ENCODE data around the gene RANGAP1. TPM values are rescaled to one million over a fixed set of nuclear protein-coding genes. Genes with fewer than 3 reads are reported as not detected.
A peak's percentile ranks its signal among the peaks of the same experiment; 100 is the strongest.
"Not testable (repeated sequence)": the region's sequence is repeated elsewhere in the genome, so short reads cannot be mapped to it uniquely, and the experiment has no call there.

The RANGAP1 gene
- total RNA-seq, 4 donors from 2014 or later, result 31.4 to 75.2 (median 52.1) TPM

DNA sequence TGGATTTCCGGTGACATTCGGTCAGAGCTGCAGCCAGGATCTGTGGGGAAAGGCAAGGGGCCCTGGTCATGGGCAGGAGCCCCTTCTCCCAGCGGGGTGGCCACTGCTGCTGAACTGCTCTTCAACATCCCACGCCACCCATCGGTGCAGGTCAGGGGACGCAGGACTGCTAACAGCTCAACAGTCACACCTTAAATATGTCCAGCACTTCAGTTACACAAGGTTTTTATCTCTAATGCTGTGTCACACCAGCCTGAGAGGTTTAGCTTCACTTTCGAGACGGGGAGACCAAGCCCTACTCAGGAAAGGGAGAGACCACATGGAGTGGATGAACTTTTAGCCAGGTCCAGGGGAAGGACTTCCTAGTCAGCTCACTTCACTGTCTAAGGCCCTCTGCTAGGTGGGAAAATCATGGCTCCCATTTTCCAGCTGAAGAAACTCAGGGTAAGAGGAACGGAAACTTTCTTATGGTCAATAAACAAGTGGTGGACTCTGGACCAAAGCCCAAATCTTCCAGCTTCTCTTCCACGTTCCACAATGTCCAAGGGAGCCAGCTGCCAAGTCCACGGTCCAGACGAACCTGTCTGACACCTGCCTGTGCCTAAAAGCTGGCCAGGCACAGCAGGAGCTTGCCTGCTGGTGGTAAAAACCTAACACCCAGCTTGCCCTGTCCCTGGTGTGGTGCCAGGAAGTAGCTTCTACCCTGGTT is 24.3 kb downstream of the RANGAP1 start:
- TF ChIP-seq POLR2A (IDR thresholded peaks at IDR 0.05), result no peak
- TF ChIP-seq, protein P1, sequence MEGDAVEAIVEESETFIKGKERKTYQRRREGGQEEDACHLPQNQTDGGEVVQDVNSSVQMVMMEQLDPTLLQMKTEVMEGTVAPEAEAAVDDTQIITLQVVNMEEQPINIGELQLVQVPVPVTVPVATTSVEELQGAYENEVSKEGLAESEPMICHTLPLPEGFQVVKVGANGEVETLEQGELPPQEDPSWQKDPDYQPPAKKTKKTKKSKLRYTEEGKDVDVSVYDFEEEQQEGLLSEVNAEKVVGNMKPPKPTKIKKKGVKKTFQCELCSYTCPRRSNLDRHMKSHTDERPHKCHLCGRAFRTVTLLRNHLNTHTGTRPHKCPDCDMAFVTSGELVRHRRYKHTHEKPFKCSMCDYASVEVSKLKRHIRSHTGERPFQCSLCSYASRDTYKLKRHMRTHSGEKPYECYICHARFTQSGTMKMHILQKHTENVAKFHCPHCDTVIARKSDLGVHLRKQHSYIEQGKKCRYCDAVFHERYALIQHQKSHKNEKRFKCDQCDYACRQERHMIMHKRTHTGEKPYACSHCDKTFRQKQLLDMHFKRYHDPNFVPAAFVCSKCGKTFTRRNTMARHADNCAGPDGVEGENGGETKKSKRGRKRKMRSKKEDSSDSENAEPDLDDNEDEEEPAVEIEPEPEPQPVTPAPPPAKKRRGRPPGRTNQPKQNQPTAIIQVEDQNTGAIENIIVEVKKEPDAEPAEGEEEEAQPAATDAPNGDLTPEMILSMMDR (IDR thresholded peaks at IDR 0.05 in 4 of 5, conservative IDR thresholded peaks at IDR 0.05 in 1 of 5), result no peak
- H3K4me1 ChIP-seq, result no peaks in the 10 kb centered on the region
- intact Hi-C loops (cut with DNase I; ENCODE audit: low total_unique reads) (no loop called here), in situ Hi-C loops (cut with MboI; ENCODE audit: low sequenced_read_pairs in 4 of 4) (no loop called here)
- DNase-seq (no peak), ATAC-seq (no peak)
- no peak overlapping the region for H3K27ac ChIP-seq
- H3K9me3 ChIP-seq, result no peaks in the 10 kb centered on the region
- no peak overlapping the region for H3K4me3 ChIP-seq
- H3K27me3 ChIP-seq, result no peaks in the 10 kb centered on the region
- H3K36me3 ChIP-seq, result peaks cover 0 to 85% of the 10 kb centered on the region in 2 donors

DNA sequence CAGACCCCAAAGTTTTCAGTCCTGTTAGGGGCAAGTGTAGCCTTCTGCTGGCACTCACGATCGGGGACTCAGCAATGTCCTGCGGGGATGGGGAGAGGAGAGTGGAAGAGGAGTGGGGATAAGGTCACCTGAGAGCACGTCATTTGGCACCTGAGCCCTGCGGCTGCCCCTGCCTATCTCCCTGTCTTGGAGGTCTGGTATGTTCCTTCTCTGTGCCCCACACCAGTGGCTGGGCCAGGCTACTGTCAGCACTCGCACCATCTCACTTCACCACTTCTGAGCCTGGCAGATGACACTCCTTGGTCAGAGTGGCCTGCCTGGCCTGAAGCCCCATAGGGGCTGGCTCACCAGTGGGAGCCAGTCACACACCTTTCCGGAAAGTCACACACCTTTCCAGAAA is 25.1 kb downstream of the RANGAP1 start:
- DNase-seq, result no peak
- H3K27ac ChIP-seq, result no peak overlapping the region
- ATAC-seq, result no peak
- intact Hi-C loops (cut with DNase I; ENCODE audit: low total_unique reads), result no loop called here
- H3K4me3 ChIP-seq, result no peak overlapping the region
- in situ Hi-C loops (cut with MboI; ENCODE audit: low sequenced_read_pairs in 4 of 4), result no loop called here
- no peaks in the 10 kb centered on the region for H3K9me3 ChIP-seq
- no peak for TF ChIP-seq POLR2A (IDR thresholded peaks at IDR 0.05)
- TF ChIP-seq, protein P1 (IDR thresholded peaks at IDR 0.05 in 4 of 5, conservative IDR thresholded peaks at IDR 0.05 in 1 of 5), result no peak
- H3K36me3 ChIP-seq, result peaks cover 0 to 93% of the 10 kb centered on the region in 2 donors
- H3K27me3 ChIP-seq, result no peaks in the 10 kb centered on the region
- H3K4me1 ChIP-seq, result no peaks in the 10 kb centered on the region

DNA sequence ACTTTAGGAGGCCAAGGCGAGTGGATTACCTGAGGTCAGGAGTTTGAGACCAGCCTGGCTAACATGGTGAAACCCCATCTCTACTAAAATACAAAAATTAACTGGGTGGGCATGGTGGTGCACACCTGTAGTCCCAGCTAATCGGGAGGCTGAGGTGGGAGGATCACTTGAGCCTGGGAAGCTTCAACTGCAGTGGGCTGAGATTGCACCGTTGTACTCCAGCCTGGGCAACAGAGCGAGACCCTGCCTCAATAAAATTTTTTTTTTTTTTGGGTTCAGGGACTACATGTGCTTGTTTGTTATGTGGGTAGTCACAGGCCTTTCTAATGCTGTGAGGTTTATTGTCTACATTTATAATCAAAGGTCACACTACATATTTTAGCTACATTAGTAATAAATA is 26.2 kb downstream of the RANGAP1 start:
- H3K4me3 ChIP-seq; intact Hi-C loops (cut with DNase I; ENCODE audit: low total_unique reads); DNase-seq; H3K4me1 ChIP-seq; in situ Hi-C loops (cut with MboI; ENCODE audit: low sequenced_read_pairs in 4 of 4); H3K27me3 ChIP-seq; H3K27ac ChIP-seq; ATAC-seq; H3K9me3 ChIP-seq: not testable (repeated sequence)
- H3K36me3 ChIP-seq, result peaks cover 0 to 94% of the 10 kb centered on the region in 2 donors

DNA sequence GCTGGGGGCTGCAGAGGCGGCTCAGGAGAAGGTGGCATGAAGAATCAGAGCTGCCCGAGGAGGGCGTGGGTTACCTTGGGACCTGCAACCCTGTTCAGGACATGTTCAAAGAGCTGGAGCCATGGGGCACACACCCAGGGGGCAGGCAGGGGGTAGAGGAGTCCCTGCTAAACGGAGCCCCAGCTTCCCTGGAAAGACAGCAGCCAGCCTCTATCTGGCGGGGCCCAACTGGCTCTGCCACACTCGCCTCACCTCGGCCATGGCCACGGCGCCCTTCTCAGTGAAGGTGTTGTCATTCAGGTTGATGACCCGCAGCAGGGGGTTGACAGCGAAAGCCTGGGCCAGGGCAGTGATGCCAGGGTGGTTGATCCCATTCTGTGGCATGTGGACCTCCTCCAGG is 28.3 kb downstream of the RANGAP1 start:
- no peaks in the 10 kb centered on the region for H3K9me3 ChIP-seq
- DNase-seq, result no peak
- peaks cover 0 to 93% of the 10 kb centered on the region in 2 donors for H3K36me3 ChIP-seq
- H3K4me3 ChIP-seq, result no peak overlapping the region
- no peak overlapping the region for H3K27ac ChIP-seq
- intact Hi-C loops (cut with DNase I; ENCODE audit: low total_unique reads) (no loop called here), in situ Hi-C loops (cut with MboI; ENCODE audit: low sequenced_read_pairs in 4 of 4) (no loop called here)
- no peak for TF ChIP-seq POLR2A (IDR thresholded peaks at IDR 0.05)
- TF ChIP-seq, protein P1 (IDR thresholded peaks at IDR 0.05 in 4 of 5, conservative IDR thresholded peaks at IDR 0.05 in 1 of 5), result no peak
- ATAC-seq, result no peak
- H3K4me1 ChIP-seq, result no peaks in the 10 kb centered on the region
- H3K27me3 ChIP-seq, result no peaks in the 10 kb centered on the region

DNA sequence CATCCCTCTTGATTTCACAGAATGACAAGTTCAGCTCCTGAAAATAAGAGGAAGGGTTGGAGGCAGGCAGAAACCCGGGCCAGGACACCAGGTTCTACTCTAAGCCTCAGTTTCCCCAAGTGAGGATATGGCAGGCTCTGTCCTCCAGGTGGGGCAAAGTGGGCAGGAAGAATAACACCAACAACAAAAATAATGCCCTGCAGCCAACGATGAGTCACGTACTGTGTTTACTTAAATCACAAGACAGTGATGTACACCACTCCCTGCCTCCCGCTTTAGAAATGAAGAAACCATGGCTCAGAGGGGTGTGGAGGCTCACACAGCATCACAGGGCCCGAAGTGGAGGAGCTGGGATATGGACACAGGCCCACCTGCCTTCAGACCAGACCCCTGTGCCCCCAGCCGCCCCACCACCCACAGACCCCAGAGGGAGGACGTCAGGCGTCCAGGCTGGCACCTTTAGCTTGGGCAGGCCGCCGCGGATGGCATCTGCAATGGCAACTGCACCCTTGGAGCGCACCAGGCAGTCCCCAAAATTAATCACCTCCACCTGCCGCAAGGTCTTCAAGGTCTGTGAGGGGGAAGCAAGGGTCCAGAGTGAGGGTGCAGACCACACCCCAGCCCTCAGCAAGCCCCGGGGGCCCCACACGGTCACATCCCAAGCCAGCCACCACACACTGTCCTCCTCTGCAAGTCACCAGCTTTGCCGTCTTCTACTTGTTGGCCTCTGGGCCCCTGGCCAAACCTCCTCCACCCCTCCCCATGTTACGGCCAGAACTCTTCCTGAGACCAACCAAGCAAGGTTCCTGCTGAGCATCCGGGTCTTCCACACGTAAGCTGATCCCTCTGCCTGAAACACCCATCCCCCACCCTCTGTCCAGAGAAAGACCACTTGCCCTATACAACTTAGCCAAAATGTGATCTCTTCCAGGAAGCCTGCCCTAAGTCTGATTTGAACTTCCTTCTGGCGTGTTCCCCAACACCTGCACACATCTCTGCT is 29.4 kb downstream of the RANGAP1 start:
- intact Hi-C loops (cut with DNase I; ENCODE audit: low total_unique reads) (no loop called here), in situ Hi-C loops (cut with MboI; ENCODE audit: low sequenced_read_pairs in 4 of 4) (no loop called here)
- H3K4me3 ChIP-seq, result no peak overlapping the region
- H3K36me3 ChIP-seq, result peaks cover 0 to 94% of the 10 kb centered on the region in 2 donors
- no peaks in the 10 kb centered on the region for H3K4me1 ChIP-seq
- H3K27ac ChIP-seq, result no peak overlapping the region
- DNase-seq (no peak), ATAC-seq (peak; percentile 40 to 41)
- H3K9me3 ChIP-seq, result no peaks in the 10 kb centered on the region
- TF ChIP-seq, protein P1 (IDR thresholded peaks at IDR 0.05 in 4 of 5, conservative IDR thresholded peaks at IDR 0.05 in 1 of 5), result no peak
- TF ChIP-seq POLR2A (IDR thresholded peaks at IDR 0.05), result no peak
- no peaks in the 10 kb centered on the region for H3K27me3 ChIP-seq

Data from gastrocnemius medialis (tissue), 4 donors.